ENCODE measurements around the gene SPATA31D1.

- TF ChIP-seq POLR2AphosphoS5 (IDR thresholded peaks at IDR 0.05) (no peak), POLR2A (IDR thresholded peaks at IDR 0.05) (no peak)
Measured at GRCh38 chr9:82036086-82036485, 47.5 kb downstream of the SPATA31D1 start.
